Measurements from ENCODE around the gene ZNF516.

ZNF516 gene

GRCh38 chr18:76491776-76492668 is 3.0 kb downstream of the ZNF516 start (continued):
- no peak for TF ChIP-seq ZNF239 (tag by site-specific recombination; IDR thresholded peaks at IDR 0.05)
- peak; percentile 19; the same call in 1 of the 2 replicates for TF ChIP-seq ZNF792 (tag by site-specific recombination; IDR thresholded peaks at IDR 0.05)
- no peak for TF ChIP-seq SALL2 (tag by site-specific recombination; IDR thresholded peaks at IDR 0.05; ENCODE audit: borderline replicate concordance)
- TF ChIP-seq ZNF670 (tag by site-specific recombination; IDR thresholded peaks at IDR 0.05; ENCODE audit: low read depth): no peak
- TF ChIP-seq ZFP3 (tag by site-specific recombination; IDR thresholded peaks at IDR 0.05; ENCODE audit: low read depth): no peak
- TF ChIP-seq HOXD13 (CRISPR knock-in tag; IDR thresholded peaks at IDR 0.05; ENCODE audit: borderline replicate concordance): no peak
- TF ChIP-seq ZSCAN4 (tag by site-specific recombination; IDR thresholded peaks at IDR 0.05): 0 out of 2 replicates have a peak, but pooled peaks have one; percentile 30
- no peak for TF ChIP-seq ZNF664 (tag by site-specific recombination; IDR thresholded peaks at IDR 0.05)
- TF ChIP-seq ZNF112 (tag by site-specific recombination; IDR thresholded peaks at IDR 0.05): no peak
- TF ChIP-seq ZNF776 (tag by site-specific recombination; IDR thresholded peaks at IDR 0.05; ENCODE audit: borderline replicate concordance): no peak
- peak; percentile 62 for TF ChIP-seq ZBTB8A (tag by site-specific recombination; IDR thresholded peaks at IDR 0.05)
- no peak for TF ChIP-seq ZNF560 (tag by site-specific recombination; IDR thresholded peaks at IDR 0.05; ENCODE audit: borderline replicate concordance)
- TF ChIP-seq RBAK (tag by site-specific recombination; IDR thresholded peaks at IDR 0.05): no peak
- TF ChIP-seq, protein P1, sequence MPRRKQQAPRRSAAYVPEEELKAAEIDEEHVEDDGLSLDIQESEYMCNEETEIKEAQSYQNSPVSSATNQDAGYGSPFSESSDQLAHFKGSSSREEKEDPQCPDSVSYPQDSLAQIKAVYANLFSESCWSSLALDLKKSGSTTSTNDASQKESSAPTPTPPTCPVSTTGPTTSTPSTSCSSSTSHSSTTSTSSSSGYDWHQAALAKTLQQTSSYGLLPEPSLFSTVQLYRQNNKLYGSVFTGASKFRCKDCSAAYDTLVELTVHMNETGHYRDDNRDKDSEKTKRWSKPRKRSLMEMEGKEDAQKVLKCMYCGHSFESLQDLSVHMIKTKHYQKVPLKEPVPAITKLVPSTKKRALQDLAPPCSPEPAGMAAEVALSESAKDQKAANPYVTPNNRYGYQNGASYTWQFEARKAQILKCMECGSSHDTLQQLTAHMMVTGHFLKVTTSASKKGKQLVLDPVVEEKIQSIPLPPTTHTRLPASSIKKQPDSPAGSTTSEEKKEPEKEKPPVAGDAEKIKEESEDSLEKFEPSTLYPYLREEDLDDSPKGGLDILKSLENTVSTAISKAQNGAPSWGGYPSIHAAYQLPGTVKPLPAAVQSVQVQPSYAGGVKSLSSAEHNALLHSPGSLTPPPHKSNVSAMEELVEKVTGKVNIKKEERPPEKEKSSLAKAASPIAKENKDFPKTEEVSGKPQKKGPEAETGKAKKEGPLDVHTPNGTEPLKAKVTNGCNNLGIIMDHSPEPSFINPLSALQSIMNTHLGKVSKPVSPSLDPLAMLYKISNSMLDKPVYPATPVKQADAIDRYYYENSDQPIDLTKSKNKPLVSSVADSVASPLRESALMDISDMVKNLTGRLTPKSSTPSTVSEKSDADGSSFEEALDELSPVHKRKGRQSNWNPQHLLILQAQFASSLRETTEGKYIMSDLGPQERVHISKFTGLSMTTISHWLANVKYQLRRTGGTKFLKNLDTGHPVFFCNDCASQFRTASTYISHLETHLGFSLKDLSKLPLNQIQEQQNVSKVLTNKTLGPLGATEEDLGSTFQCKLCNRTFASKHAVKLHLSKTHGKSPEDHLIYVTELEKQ (tag by site-specific recombination; IDR thresholded peaks at IDR 0.05; ENCODE audit: borderline replicate concordance): no peak
- TF ChIP-seq ZNF555 (tag by site-specific recombination; conservative IDR thresholded peaks at IDR 0.05): no peak
- TF ChIP-seq ZNF132 (tag by site-specific recombination; IDR thresholded peaks at IDR 0.05; ENCODE audit: borderline replicate concordance): no peak
- TF ChIP-seq ZNF76 (tag by site-specific recombination; IDR thresholded peaks at IDR 0.05; ENCODE audit: borderline replicate concordance, low read depth): peak; percentile 69
- TF ChIP-seq ZNF585B (tag by site-specific recombination; IDR thresholded peaks at IDR 0.05): no peak
- TF ChIP-seq GLI4 (tag by site-specific recombination; IDR thresholded peaks at IDR 0.05): no peak
- no peak for TF ChIP-seq ZBTB49 (tag by site-specific recombination; IDR thresholded peaks at IDR 0.05; ENCODE audit: low read depth)
- TF ChIP-seq ZNF626 (tag by site-specific recombination; IDR thresholded peaks at IDR 0.05): no peak
- no peak for TF ChIP-seq ZNF707 (tag by site-specific recombination; IDR thresholded peaks at IDR 0.05)
- TF ChIP-seq WT1 (tag by site-specific recombination; IDR thresholded peaks at IDR 0.05): no peak
- TF ChIP-seq ZNF26 (tag by site-specific recombination; IDR thresholded peaks at IDR 0.05): no peak
- TF ChIP-seq MYNN (tag by site-specific recombination; IDR thresholded peaks at IDR 0.05; ENCODE audit: borderline replicate concordance): no peak
- peak; percentile 99 for TF ChIP-seq GLIS2 (tag by site-specific recombination; IDR thresholded peaks at IDR 0.05)
- TF ChIP-seq GLIS1 (tag by site-specific recombination; IDR thresholded peaks at IDR 0.05): peak; percentile 99
- TF ChIP-seq ZFHX2 (tag by site-specific recombination; conservative IDR thresholded peaks at IDR 0.05): peak; percentile 92
- no peak for TF ChIP-seq ZNF510 (tag by site-specific recombination; IDR thresholded peaks at IDR 0.05; ENCODE audit: insufficient replicate concordance)
- no peak for TF ChIP-seq ZNF747 (tag by site-specific recombination; IDR thresholded peaks at IDR 0.05)
- no peak for TF ChIP-seq ZNF623 (tag by site-specific recombination; IDR thresholded peaks at IDR 0.05)
- TF ChIP-seq ZNF37A (tag by site-specific recombination; IDR thresholded peaks at IDR 0.05): no peak
- no peak for TF ChIP-seq ZNF2 (tag by site-specific recombination; IDR thresholded peaks at IDR 0.05)

Measured in HEK293 (cell line).